Ascending aorta (tissue), 2 donors: ENCODE measurements around the gene RASGRF2. TPM values are rescaled to one million over a fixed set of nuclear protein-coding genes. Genes with fewer than 3 reads are reported as not detected.

Experiments used
- DNase-seq, 2 donors: peaks; one replicate each; pipeline ENCODE4 v3.0.0-alpha.2; 2019; ENCODE audit warnings: low spot score in 2 of 2
- H3K27ac ChIP-seq, 2 donors: fragments of 200-600 bp; sonication (generic); one replicate each; pipeline ENCODE4 v1.5.1; 2016 to 2017; ENCODE audit warnings: mild to moderate bottlenecking in 1 of 2
- H3K27me3 ChIP-seq: fragments of 200-600 bp; sonication (generic); one replicate; pipeline ENCODE4 v1.5.1; 2017
- H3K36me3 ChIP-seq, 2 donors: fragments of 200-600 bp; sonication (generic); one replicate each; pipeline ENCODE4 v1.5.1; 2016
- H3K4me1 ChIP-seq, 2 donors: fragments of 200-600 bp; sonication (generic); one replicate each; pipeline ENCODE4 v1.5.1; 2016 to 2017; ENCODE audit warnings: mild to moderate bottlenecking in 1 of 2
- H3K4me3 ChIP-seq, 2 donors: fragments of 200-600 bp; sonication (generic); one replicate each; pipeline ENCODE4 v1.5.1; 2016 to 2017; ENCODE audit warnings: mild to moderate bottlenecking in 1 of 2
- H3K9me3 ChIP-seq, 2 donors: fragments of 200-600 bp; sonication (generic); one replicate each; pipeline ENCODE4 v1.5.1; 2016
- CTCF ChIP-seq, 3 experiments: fragments of 200-600 bp in 2 of 3; fragments of 450-650 bp in 1 of 3; sonication (generic) in 2 of 3; IDR thresholded peaks; one replicate each; pipeline ENCODE4 v1.5.1; 2016 to 2019; ENCODE audit warnings: antibody characterized with exemption in 3 of 3, mild to moderate bottlenecking in 1 of 3, moderate library complexity in 1 of 3
- intact Hi-C: fragments of 100-400 bp; cut with DNase I; formaldehyde crosslinking; loops from one replicate; pipeline ENCODE4 v1.15.1; 2023
- total RNA-seq: library from RNA; depleted of rRNA; stranded (reverse); fragments of >200 nt; gene quantifications from one replicate; pipeline ENCODE4 v1.1.0, GENCODE V29; 2016

RASGRF2 gene
- total RNA-seq, 1 donor from 2014 or later, result 16.9 TPM

DNA sequence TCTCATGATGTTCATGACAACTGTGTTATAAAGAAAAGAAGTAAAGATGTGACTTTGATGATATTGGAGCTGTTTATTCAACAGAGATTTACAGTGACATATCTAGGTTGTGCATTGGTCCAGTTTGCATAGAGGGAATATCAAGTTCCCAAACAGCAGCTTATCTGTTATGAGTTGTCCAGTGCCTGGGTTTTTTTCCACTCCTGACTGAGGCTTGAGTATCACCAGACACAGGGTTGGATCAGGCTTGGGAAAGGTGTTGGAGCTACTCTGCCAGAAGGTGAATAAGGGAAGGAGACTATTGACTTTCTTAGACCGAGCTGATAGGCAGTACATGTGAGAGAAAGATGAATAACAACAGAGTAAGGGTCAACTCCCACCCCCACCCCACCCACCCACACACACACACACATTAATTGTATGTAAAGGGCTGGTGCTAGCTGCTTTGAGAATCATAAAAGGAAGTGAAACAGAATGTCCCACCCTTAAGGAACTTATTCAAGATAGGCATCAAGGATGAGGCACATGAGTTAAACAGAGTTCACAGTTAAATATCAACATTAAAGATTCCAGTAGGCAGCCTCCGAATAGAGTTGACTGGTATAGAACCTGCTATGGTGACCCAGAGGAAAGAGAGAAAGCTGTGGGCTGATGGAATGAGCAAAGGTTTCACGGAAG, 33.0 kb upstream of the RASGRF2 start:
- no peak for TF ChIP-seq CTCF (IDR thresholded peaks at IDR 0.05)
- Histone ChIP-seq H3K9me3 (no peaks in the 10 kb centered on the region), H3K4me1 (no peaks in the 10 kb centered on the region), H3K27me3 (no peaks in the 10 kb centered on the region), H3K36me3 (no peaks in the 10 kb centered on the region), H3K27ac (no peak overlapping the region), H3K4me3 (no peak overlapping the region)
- intact Hi-C loops, result no loop called here
- no peak for DNase-seq

DNA sequence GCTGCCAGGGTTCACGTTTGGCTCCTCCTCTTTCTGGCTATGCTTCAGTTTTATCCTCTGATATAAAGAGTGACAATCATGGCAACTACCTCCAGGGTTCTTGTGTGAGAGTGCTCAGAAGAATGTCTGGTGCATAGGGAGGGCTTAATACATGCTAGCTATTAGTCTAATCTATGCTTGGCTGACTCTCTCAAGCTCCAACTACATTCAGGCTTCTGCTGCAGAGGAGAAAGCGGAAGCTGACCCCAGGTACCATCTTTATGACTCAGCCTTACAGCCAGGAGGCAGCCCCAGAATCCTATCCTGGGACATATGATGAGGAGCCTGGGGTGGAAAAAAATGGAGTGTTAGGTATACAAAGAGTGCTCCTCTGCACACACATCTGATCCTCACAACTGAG, 32.1 kb upstream of the RASGRF2 start:
- no peak for DNase-seq
- Histone ChIP-seq H3K27ac (no peak overlapping the region), H3K27me3 (no peaks in the 10 kb centered on the region), H3K4me1 (no peaks in the 10 kb centered on the region), H3K9me3 (no peaks in the 10 kb centered on the region), H3K4me3 (no peak overlapping the region), H3K36me3 (no peaks in the 10 kb centered on the region)
- TF ChIP-seq CTCF (IDR thresholded peaks at IDR 0.05), result no peak
- intact Hi-C loops, result no loop called here

- Histone ChIP-seq H3K4me1 (no peaks in the 10 kb centered on the region), H3K9me3 (no peaks in the 10 kb centered on the region), H3K27ac (no peak overlapping the region), H3K36me3 (no peaks in the 10 kb centered on the region), H3K4me3 (no peak overlapping the region), H3K27me3 (no peaks in the 10 kb centered on the region)
- no peak for TF ChIP-seq CTCF (IDR thresholded peaks at IDR 0.05)
- no peak for DNase-seq
- intact Hi-C loops, result no loop called here
Observed at GRCh38 chr5:80930940-80931339, 29.2 kb upstream of the RASGRF2 start.

GRCh38 chr5:80931411-80931810, 28.8 kb upstream of the RASGRF2 start:
- intact Hi-C loops, result no loop called here
- no peak for DNase-seq
- no peaks in the 10 kb centered on the region for H3K27me3 ChIP-seq
- no peaks in the 10 kb centered on the region for H3K4me1 ChIP-seq
- TF ChIP-seq CTCF (IDR thresholded peaks at IDR 0.05), result no peak
- no peaks in the 10 kb centered on the region for H3K9me3 ChIP-seq
- H3K36me3 ChIP-seq, result no peaks in the 10 kb centered on the region
- no peak overlapping the region for H3K27ac ChIP-seq
- H3K4me3 ChIP-seq, result no peak overlapping the region

DNA sequence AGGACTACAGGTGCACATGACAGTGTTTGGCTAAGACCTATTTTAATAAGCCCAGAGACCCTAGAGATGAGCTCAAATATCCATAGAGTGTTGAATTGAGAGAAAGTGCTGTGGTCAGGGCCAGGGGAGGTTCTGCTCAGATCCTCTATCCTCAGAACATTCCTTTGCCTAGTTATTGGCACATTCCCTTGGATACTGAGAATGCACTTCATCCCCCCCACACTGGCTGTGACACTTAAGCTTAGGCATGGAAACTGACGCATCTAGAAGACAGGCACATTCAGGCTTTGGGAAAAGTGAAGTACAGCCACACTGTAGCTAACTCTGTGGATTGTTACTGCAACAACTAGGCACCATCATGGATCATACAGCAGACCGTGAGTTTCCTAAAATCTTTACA, 27.1 kb upstream of the RASGRF2 start:
- Histone ChIP-seq H3K4me3 (no peak overlapping the region), H3K27me3 (no peaks in the 10 kb centered on the region), H3K4me1 (no peaks in the 10 kb centered on the region), H3K27ac (no peak overlapping the region), H3K9me3 (no peaks in the 10 kb centered on the region), H3K36me3 (no peaks in the 10 kb centered on the region)
- no peak for DNase-seq
- no peak for TF ChIP-seq CTCF (IDR thresholded peaks at IDR 0.05)
- intact Hi-C loops, result no loop called here

DNA sequence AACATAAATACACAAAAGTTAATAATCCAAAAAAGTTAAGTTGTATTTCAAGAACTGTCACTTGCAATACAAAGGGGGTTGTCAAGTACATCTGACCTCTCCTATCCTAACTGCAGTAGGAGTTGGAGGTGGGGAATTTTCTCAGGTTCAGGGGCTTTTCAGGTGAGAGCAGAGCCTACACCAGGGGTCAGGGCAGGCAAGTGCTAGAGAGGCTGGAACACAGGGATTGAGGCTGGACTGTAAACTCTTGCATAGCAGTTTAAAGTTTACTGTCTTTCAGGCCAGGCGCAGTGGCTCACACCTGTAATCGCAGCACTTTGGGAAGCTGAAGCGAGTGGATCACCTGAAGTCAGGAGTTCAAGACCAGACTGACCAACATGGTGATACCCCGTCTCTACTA, 25.4 kb upstream of the RASGRF2 start:
- no peak overlapping the region for H3K4me3 ChIP-seq
- H3K36me3 ChIP-seq, result no peaks in the 10 kb centered on the region
- no peak overlapping the region for H3K27ac ChIP-seq
- intact Hi-C loops, result no loop called here
- DNase-seq, result no peak
- no peak for TF ChIP-seq CTCF (IDR thresholded peaks at IDR 0.05)
- no peaks in the 10 kb centered on the region for H3K27me3 ChIP-seq
- H3K9me3 ChIP-seq, result no peaks in the 10 kb centered on the region
- no peaks in the 10 kb centered on the region for H3K4me1 ChIP-seq
